ENCODE data around the gene GABRB2.

GRCh38 chr5:161549106-161549505 is 2.6 kb upstream of the GABRB2 start:
- TF ChIP-seq, protein P1, sequence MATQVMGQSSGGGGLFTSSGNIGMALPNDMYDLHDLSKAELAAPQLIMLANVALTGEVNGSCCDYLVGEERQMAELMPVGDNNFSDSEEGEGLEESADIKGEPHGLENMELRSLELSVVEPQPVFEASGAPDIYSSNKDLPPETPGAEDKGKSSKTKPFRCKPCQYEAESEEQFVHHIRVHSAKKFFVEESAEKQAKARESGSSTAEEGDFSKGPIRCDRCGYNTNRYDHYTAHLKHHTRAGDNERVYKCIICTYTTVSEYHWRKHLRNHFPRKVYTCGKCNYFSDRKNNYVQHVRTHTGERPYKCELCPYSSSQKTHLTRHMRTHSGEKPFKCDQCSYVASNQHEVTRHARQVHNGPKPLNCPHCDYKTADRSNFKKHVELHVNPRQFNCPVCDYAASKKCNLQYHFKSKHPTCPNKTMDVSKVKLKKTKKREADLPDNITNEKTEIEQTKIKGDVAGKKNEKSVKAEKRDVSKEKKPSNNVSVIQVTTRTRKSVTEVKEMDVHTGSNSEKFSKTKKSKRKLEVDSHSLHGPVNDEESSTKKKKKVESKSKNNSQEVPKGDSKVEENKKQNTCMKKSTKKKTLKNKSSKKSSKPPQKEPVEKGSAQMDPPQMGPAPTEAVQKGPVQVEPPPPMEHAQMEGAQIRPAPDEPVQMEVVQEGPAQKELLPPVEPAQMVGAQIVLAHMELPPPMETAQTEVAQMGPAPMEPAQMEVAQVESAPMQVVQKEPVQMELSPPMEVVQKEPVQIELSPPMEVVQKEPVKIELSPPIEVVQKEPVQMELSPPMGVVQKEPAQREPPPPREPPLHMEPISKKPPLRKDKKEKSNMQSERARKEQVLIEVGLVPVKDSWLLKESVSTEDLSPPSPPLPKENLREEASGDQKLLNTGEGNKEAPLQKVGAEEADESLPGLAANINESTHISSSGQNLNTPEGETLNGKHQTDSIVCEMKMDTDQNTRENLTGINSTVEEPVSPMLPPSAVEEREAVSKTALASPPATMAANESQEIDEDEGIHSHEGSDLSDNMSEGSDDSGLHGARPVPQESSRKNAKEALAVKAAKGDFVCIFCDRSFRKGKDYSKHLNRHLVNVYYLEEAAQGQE (IDR thresholded peaks at IDR 0.05; ENCODE audit: unreplicated experiment) = no peak
- TF ChIP-seq EZH2 (IDR thresholded peaks at IDR 0.05; ENCODE audit: low read depth, unreplicated experiment) = no peak
- TF ChIP-seq, protein P2, sequence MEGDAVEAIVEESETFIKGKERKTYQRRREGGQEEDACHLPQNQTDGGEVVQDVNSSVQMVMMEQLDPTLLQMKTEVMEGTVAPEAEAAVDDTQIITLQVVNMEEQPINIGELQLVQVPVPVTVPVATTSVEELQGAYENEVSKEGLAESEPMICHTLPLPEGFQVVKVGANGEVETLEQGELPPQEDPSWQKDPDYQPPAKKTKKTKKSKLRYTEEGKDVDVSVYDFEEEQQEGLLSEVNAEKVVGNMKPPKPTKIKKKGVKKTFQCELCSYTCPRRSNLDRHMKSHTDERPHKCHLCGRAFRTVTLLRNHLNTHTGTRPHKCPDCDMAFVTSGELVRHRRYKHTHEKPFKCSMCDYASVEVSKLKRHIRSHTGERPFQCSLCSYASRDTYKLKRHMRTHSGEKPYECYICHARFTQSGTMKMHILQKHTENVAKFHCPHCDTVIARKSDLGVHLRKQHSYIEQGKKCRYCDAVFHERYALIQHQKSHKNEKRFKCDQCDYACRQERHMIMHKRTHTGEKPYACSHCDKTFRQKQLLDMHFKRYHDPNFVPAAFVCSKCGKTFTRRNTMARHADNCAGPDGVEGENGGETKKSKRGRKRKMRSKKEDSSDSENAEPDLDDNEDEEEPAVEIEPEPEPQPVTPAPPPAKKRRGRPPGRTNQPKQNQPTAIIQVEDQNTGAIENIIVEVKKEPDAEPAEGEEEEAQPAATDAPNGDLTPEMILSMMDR (conservative IDR thresholded peaks at IDR 0.05; ENCODE audit: low read depth in 2 of 2) = no peak
- no peak for TF ChIP-seq POLR2AphosphoS5 (IDR thresholded peaks at IDR 0.05; ENCODE audit: low read depth)
- no peak for TF ChIP-seq STAT1 (IDR thresholded peaks at IDR 0.05; ENCODE audit: unreplicated experiment)
- TF ChIP-seq NANOG (IDR thresholded peaks at IDR 0.05; ENCODE audit: borderline replicate concordance) = no peak
- no peak for TF ChIP-seq JUNB (IDR thresholded peaks at IDR 0.05; ENCODE audit: unreplicated experiment)
- TF ChIP-seq EZH2phosphoT487 (IDR thresholded peaks at IDR 0.05; ENCODE audit: unreplicated experiment) = no peak
- no peak for TF ChIP-seq ZNF114 (CRISPR knock-in tag; IDR thresholded peaks at IDR 0.05)
- TF ChIP-seq CREB1 (CRISPR knock-in tag; IDR thresholded peaks at IDR 0.05; ENCODE audit: low read depth) = no peak
- no peak for TF ChIP-seq ZNF331 (CRISPR knock-in tag; IDR thresholded peaks at IDR 0.05; ENCODE audit: low read depth)
- no peak for TF ChIP-seq ETS1 (IDR thresholded peaks at IDR 0.05)
- TF ChIP-seq, protein P3, sequence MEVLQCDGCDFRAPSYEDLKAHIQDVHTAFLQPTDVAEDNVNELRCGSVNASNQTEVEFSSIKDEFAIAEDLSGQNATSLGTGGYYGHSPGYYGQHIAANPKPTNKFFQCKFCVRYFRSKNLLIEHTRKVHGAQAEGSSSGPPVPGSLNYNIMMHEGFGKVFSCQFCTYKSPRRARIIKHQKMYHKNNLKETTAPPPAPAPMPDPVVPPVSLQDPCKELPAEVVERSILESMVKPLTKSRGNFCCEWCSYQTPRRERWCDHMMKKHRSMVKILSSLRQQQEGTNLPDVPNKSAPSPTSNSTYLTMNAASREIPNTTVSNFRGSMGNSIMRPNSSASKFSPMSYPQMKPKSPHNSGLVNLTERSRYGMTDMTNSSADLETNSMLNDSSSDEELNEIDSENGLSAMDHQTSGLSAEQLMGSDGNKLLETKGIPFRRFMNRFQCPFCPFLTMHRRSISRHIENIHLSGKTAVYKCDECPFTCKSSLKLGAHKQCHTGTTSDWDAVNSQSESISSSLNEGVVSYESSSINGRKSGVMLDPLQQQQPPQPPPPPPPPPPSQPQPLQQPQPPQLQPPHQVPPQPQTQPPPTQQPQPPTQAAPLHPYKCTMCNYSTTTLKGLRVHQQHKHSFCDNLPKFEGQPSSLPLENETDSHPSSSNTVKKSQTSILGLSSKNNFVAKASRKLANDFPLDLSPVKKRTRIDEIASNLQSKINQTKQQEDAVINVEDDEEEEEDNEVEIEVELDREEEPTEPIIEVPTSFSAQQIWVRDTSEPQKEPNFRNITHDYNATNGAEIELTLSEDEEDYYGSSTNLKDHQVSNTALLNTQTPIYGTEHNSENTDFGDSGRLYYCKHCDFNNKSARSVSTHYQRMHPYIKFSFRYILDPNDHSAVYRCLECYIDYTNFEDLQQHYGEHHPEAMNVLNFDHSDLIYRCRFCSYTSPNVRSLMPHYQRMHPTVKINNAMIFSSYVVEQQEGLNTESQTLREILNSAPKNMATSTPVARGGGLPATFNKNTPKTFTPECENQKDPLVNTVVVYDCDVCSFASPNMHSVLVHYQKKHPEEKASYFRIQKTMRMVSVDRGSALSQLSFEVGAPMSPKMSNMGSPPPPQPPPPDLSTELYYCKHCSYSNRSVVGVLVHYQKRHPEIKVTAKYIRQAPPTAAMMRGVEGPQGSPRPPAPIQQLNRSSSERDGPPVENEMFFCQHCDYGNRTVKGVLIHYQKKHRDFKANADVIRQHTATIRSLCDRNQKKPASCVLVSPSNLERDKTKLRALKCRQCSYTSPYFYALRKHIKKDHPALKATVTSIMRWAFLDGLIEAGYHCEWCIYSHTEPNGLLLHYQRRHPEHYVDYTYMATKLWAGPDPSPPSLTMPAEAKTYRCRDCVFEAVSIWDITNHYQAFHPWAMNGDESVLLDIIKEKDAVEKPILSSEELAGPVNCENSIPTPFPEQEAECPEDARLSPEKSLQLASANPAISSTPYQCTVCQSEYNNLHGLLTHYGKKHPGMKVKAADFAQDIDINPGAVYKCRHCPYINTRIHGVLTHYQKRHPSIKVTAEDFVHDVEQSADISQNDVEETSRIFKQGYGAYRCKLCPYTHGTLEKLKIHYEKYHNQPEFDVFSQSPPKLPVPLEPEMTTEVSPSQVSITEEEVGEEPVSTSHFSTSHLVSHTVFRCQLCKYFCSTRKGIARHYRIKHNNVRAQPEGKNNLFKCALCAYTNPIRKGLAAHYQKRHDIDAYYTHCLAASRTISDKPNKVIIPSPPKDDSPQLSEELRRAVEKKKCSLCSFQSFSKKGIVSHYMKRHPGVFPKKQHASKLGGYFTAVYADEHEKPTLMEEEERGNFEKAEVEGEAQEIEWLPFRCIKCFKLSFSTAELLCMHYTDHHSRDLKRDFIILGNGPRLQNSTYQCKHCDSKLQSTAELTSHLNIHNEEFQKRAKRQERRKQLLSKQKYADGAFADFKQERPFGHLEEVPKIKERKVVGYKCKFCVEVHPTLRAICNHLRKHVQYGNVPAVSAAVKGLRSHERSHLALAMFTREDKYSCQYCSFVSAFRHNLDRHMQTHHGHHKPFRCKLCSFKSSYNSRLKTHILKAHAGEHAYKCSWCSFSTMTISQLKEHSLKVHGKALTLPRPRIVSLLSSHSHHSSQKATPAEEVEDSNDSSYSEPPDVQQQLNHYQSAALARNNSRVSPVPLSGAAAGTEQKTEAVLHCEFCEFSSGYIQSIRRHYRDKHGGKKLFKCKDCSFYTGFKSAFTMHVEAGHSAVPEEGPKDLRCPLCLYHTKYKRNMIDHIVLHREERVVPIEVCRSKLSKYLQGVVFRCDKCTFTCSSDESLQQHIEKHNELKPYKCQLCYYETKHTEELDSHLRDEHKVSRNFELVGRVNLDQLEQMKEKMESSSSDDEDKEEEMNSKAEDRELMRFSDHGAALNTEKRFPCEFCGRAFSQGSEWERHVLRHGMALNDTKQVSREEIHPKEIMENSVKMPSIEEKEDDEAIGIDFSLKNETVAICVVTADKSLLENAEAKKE (CRISPR knock-in tag; IDR thresholded peaks at IDR 0.05) = no peak

Measured in GM23338 (cell line).